ENCODE measurements around the gene PLA2G12B. TPM values are rescaled to one million over a fixed set of nuclear protein-coding genes. Genes with fewer than 3 reads are reported as not detected.
"Not testable (repeated sequence)": the region's sequence is repeated elsewhere in the genome, so short reads cannot be mapped to it uniquely, and the experiment has no call there.

Gene PLA2G12B
- total RNA-seq, 2 experiments from 2014 or later: not detected

- Mint-ChIP-seq H3K27ac (no peak overlapping the region), H3K4me1 (no peaks in the 10 kb centered on the region), H3K4me3 (no peak overlapping the region), H3K36me3 (peaks cover 2% of the 10 kb centered on the region), H3K27me3 (peaks cover 15% of the 10 kb centered on the region), H3K9me3 (peaks cover 13% of the 10 kb centered on the region)
- DNase-seq (no peak), ATAC-seq (ENCODE audit: low read depth) (no peak)
- POLR2A ChIA-PET: no interaction called here
Observed at GRCh38 chr10:72924351-72924750, 30.3 kb downstream of the PLA2G12B start.

- H3K36me3 Mint-ChIP-seq; H3K4me3 Mint-ChIP-seq; ATAC-seq (ENCODE audit: low read depth); POLR2A ChIA-PET; H3K27ac Mint-ChIP-seq; DNase-seq; H3K4me1 Mint-ChIP-seq: not testable (repeated sequence)
- Mint-ChIP-seq H3K27me3 (peaks cover 22% of the 10 kb centered on the region), H3K9me3 (peaks cover 13% of the 10 kb centered on the region)
Observed at GRCh38 chr10:72921147-72921683, 33.4 kb downstream of the PLA2G12B start.

- no peak for DNase-seq
- no peaks in the 10 kb centered on the region for H3K4me1 Mint-ChIP-seq
- peaks cover 13% of the 10 kb centered on the region for H3K9me3 Mint-ChIP-seq
- ATAC-seq (ENCODE audit: low read depth): no peak
- peaks cover 2% of the 10 kb centered on the region for H3K36me3 Mint-ChIP-seq
- no peak overlapping the region for H3K27ac Mint-ChIP-seq
- peaks cover 20% of the 10 kb centered on the region for H3K27me3 Mint-ChIP-seq
- POLR2A ChIA-PET: no interaction called here
- H3K4me3 Mint-ChIP-seq: no peak overlapping the region
Observed at GRCh38 chr10:72918352-72918751, 36.3 kb downstream of the PLA2G12B start.

- H3K27ac Mint-ChIP-seq; ATAC-seq (ENCODE audit: low read depth); H3K36me3 Mint-ChIP-seq; POLR2A ChIA-PET; H3K4me1 Mint-ChIP-seq; H3K4me3 Mint-ChIP-seq; DNase-seq: not testable (repeated sequence)
- Mint-ChIP-seq H3K27me3 (peaks cover 20% of the 10 kb centered on the region), H3K9me3 (peaks cover 13% of the 10 kb centered on the region)
Observed at GRCh38 chr10:72917803-72918332, 36.7 kb downstream of the PLA2G12B start.

GRCh38 chr10:72917201-72917600 is 37.4 kb downstream of the PLA2G12B start:
- H3K27ac Mint-ChIP-seq; POLR2A ChIA-PET; H3K4me3 Mint-ChIP-seq; H3K36me3 Mint-ChIP-seq; DNase-seq; H3K4me1 Mint-ChIP-seq; ATAC-seq (ENCODE audit: low read depth): not testable (repeated sequence)
- Mint-ChIP-seq H3K27me3 (peaks cover 18% of the 10 kb centered on the region), H3K9me3 (peaks cover 10% of the 10 kb centered on the region)

GRCh38 chr10:72913287-72913686 is 41.3 kb downstream of the PLA2G12B start:
- Mint-ChIP-seq H3K4me1 (no peaks in the 10 kb centered on the region), H3K9me3 (no peaks in the 10 kb centered on the region), H3K4me3 (no peak overlapping the region), H3K27me3 (peaks cover 5% of the 10 kb centered on the region), H3K27ac (no peak overlapping the region), H3K36me3 (no peaks in the 10 kb centered on the region)
- DNase-seq: no peak
- POLR2A ChIA-PET: no interaction called here
- no peak for ATAC-seq (ENCODE audit: low read depth)

GRCh38 chr10:72912736-72913135 is 41.9 kb downstream of the PLA2G12B start:
- Mint-ChIP-seq H3K4me1 (no peaks in the 10 kb centered on the region), H3K9me3 (no peaks in the 10 kb centered on the region), H3K27me3 (peaks cover 2% of the 10 kb centered on the region), H3K27ac (no peak overlapping the region), H3K36me3 (no peaks in the 10 kb centered on the region), H3K4me3 (no peak overlapping the region)
- POLR2A ChIA-PET: no interaction called here
- no peak for DNase-seq
- no peak for ATAC-seq (ENCODE audit: low read depth)

GRCh38 chr10:72911758-72912157 is 42.8 kb downstream of the PLA2G12B start:
- ATAC-seq (ENCODE audit: low read depth): no peak
- no peak overlapping the region for H3K27ac Mint-ChIP-seq
- POLR2A ChIA-PET: no interaction called here
- no peaks in the 10 kb centered on the region for H3K27me3 Mint-ChIP-seq
- no peaks in the 10 kb centered on the region for H3K4me1 Mint-ChIP-seq
- no peak overlapping the region for H3K4me3 Mint-ChIP-seq
- H3K36me3 Mint-ChIP-seq: no peaks in the 10 kb centered on the region
- no peaks in the 10 kb centered on the region for H3K9me3 Mint-ChIP-seq
- DNase-seq: no peak

GRCh38 chr10:72910705-72911104 is 43.9 kb downstream of the PLA2G12B start:
- POLR2A ChIA-PET: no interaction called here
- ATAC-seq (ENCODE audit: low read depth) (no peak), DNase-seq (no peak)
- H3K36me3 Mint-ChIP-seq: no peaks in the 10 kb centered on the region
- no peaks in the 10 kb centered on the region for H3K9me3 Mint-ChIP-seq
- no peak overlapping the region for H3K4me3 Mint-ChIP-seq
- no peaks in the 10 kb centered on the region for H3K27me3 Mint-ChIP-seq
- no peaks in the 10 kb centered on the region for H3K4me1 Mint-ChIP-seq
- H3K27ac Mint-ChIP-seq: no peak overlapping the region

- Mint-ChIP-seq H3K4me1 (no peaks in the 10 kb centered on the region), H3K4me3 (no peak overlapping the region), H3K9me3 (no peaks in the 10 kb centered on the region), H3K27me3 (peaks cover 3% of the 10 kb centered on the region), H3K27ac (no peak overlapping the region), H3K36me3 (no peaks in the 10 kb centered on the region)
- DNase-seq: no peak
- ATAC-seq (ENCODE audit: low read depth): no peak
- POLR2A ChIA-PET: no interaction called here
Observed at GRCh38 chr10:72906446-72906845, 48.2 kb downstream of the PLA2G12B start.

GRCh38 chr10:72904806-72905205 is 49.8 kb downstream of the PLA2G12B start:
- POLR2A ChIA-PET: no interaction called here
- H3K27ac Mint-ChIP-seq: no peak overlapping the region
- H3K9me3 Mint-ChIP-seq: no peaks in the 10 kb centered on the region
- H3K4me1 Mint-ChIP-seq: no peaks in the 10 kb centered on the region
- ATAC-seq (ENCODE audit: low read depth) (no peak), DNase-seq (no peak)
- peaks cover 3% of the 10 kb centered on the region for H3K27me3 Mint-ChIP-seq
- H3K4me3 Mint-ChIP-seq: no peak overlapping the region
- no peaks in the 10 kb centered on the region for H3K36me3 Mint-ChIP-seq

- ATAC-seq (ENCODE audit: low read depth); H3K36me3 Mint-ChIP-seq; H3K9me3 Mint-ChIP-seq; H3K27ac Mint-ChIP-seq; H3K27me3 Mint-ChIP-seq; POLR2A ChIA-PET; DNase-seq; H3K4me1 Mint-ChIP-seq; H3K4me3 Mint-ChIP-seq: not testable (repeated sequence)
Observed at GRCh38 chr10:72903941-72904446, 50.6 kb downstream of the PLA2G12B start.

GRCh38 chr10:72899545-72899944 is 55.1 kb downstream of the PLA2G12B start:
- H3K27ac Mint-ChIP-seq: no peak overlapping the region
- no peaks in the 10 kb centered on the region for H3K4me1 Mint-ChIP-seq
- H3K9me3 Mint-ChIP-seq: no peaks in the 10 kb centered on the region
- no peaks in the 10 kb centered on the region for H3K36me3 Mint-ChIP-seq
- no peak overlapping the region for H3K4me3 Mint-ChIP-seq
- ATAC-seq (ENCODE audit: low read depth) (no peak), DNase-seq (no peak)
- POLR2A ChIA-PET: no interaction called here
- H3K27me3 Mint-ChIP-seq: peaks cover 6% of the 10 kb centered on the region

- no peaks in the 10 kb centered on the region for H3K9me3 Mint-ChIP-seq
- POLR2A ChIA-PET: no interaction called here
- no peak overlapping the region for H3K27ac Mint-ChIP-seq
- DNase-seq (no peak), ATAC-seq (ENCODE audit: low read depth) (no peak)
- no peak overlapping the region for H3K4me3 Mint-ChIP-seq
- no peaks in the 10 kb centered on the region for H3K4me1 Mint-ChIP-seq
- H3K27me3 Mint-ChIP-seq: peaks cover 10% of the 10 kb centered on the region
- no peaks in the 10 kb centered on the region for H3K36me3 Mint-ChIP-seq
Observed at GRCh38 chr10:72898616-72899015, 56.0 kb downstream of the PLA2G12B start.

Measured in activated naive CD8-positive, alpha-beta T cell treated with anti-CD3 and anti-CD28 coated beads, Interleukin-2, amount 10 ng/mL, durations not matched to agents 7 days and 5 days (primary cell).